ENCODE results near the gene TMA16.

DNA sequence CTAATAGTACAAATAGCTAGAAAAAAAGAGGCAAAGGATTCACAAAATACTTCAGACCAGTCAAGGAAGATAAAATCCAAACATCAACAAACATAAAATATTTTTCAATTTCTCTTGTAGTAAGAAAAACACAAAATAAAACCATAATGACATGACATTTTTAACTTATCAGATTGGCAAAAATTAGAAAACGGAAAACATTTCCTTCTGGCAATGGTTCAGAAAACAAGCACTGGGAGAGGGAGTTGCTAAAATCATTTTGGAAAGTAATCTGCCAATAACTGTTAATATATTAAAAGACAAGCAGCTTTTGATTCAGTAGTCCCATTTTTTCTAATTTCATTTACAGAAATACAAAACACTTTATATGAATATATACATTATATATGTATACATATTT is 47.0 kb upstream of the TMA16 start:
- TF ChIP-seq ZFP30 (CRISPR knock-in tag; IDR thresholded peaks at IDR 0.05) (no peak), PPARA (CRISPR knock-in tag; IDR thresholded peaks at IDR 0.05; ENCODE audit: borderline replicate concordance) (no peak), ARNTL (CRISPR knock-in tag; IDR thresholded peaks at IDR 0.05; ENCODE audit: borderline replicate concordance, low read depth) (no peak), CSRNP3 (CRISPR knock-in tag; IDR thresholded peaks at IDR 0.05) (no peak), ZNF565 (CRISPR knock-in tag; conservative IDR thresholded peaks at IDR 0.05; ENCODE audit: low read depth) (no peak), TCF4 (CRISPR knock-in tag; IDR thresholded peaks at IDR 0.05; ENCODE audit: borderline replicate concordance) (no peak), RARB (CRISPR knock-in tag; IDR thresholded peaks at IDR 0.05) (no peak)
- TF ChIP-seq, protein P1, sequence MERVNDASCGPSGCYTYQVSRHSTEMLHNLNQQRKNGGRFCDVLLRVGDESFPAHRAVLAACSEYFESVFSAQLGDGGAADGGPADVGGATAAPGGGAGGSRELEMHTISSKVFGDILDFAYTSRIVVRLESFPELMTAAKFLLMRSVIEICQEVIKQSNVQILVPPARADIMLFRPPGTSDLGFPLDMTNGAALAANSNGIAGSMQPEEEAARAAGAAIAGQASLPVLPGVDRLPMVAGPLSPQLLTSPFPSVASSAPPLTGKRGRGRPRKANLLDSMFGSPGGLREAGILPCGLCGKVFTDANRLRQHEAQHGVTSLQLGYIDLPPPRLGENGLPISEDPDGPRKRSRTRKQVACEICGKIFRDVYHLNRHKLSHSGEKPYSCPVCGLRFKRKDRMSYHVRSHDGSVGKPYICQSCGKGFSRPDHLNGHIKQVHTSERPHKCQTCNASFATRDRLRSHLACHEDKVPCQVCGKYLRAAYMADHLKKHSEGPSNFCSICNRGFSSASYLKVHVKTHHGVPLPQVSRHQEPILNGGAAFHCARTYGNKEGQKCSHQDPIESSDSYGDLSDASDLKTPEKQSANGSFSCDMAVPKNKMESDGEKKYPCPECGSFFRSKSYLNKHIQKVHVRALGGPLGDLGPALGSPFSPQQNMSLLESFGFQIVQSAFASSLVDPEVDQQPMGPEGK (CRISPR knock-in tag; IDR thresholded peaks at IDR 0.05; ENCODE audit: borderline replicate concordance): no peak
- TF ChIP-seq, protein P2, sequence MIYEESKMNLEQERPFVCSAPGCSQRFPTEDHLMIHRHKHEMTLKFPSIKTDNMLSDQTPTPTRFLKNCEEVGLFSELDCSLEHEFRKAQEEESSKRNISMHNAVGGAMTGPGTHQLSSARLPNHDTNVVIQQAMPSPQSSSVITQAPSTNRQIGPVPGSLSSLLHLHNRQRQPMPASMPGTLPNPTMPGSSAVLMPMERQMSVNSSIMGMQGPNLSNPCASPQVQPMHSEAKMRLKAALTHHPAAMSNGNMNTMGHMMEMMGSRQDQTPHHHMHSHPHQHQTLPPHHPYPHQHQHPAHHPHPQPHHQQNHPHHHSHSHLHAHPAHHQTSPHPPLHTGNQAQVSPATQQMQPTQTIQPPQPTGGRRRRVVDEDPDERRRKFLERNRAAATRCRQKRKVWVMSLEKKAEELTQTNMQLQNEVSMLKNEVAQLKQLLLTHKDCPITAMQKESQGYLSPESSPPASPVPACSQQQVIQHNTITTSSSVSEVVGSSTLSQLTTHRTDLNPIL (CRISPR knock-in tag; IDR thresholded peaks at IDR 0.05; ENCODE audit: low read depth): no peak

Measured in SK-N-SH treated with all-trans-retinoic acid at 6 μM for 48 hours (cell line).